ENCODE results near the gene ADCY5.

Gene ADCY5

DNA sequence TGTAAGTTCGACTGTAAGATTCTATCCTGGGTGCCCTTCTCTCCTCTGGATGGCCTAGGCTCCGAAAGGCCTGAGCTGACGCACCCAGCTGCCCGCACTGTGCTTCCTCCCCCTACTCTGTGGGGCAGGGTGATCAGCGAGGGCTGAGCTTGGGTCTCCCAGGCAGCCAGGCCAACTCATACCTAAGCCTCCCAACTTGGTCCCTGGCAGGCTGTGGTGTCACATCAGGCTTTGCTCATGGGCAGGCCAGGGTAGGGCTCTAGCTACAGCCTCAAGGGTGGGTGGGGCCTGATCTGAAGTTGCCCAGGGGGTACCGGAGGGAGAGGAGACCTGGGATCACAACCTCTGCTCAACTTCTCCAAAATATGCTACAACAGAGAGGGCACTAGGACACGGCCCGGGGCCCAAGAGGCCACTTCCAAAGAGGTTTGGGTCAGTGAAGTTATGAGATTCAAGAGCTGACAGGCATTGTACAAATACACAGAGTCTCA, 123.1 kb downstream of the ADCY5 start:
- no peak for DNase-seq (ENCODE audit: low read depth)

DNA sequence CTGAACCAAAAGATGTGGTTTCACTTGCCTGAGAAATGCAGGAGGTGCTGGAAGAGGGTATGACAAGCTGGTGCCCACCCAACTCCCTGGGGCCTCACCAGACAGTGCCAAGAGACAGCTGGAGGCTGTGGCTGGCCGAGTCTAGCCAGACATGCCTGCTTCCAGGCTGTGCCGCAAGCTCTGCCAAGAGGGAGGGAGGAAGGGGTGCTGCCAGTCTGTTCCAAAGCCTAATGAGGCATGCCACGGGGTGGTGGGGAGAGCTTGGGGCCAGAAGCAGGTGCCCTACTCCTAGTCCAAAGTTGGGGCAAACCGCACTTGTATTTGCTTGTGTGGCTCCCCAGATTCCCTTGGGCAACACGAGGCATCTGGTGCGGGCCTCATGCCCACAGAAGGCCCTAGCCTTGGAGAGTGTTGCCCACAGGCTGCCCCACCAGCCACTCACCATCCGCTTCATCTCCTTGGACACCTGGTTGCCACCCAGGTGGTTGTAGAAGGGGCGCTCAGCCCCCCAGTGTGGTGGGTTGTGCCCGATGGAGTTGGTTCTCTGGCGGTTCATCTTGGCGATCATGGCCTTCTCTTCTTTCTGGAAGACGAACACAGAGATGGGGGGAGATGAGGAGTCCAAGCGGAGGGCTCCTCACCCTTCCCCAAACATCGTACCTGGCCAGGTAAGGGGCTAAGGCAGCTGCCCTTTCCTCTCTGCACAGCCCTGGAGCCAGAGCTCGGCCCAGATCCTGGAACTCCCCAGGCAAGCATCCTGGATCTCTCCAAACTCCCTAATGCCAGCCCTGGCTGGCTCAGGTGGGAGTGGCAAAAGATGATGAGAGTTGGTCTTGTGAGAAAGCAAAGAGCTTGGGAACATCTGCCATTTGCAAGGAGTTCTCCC, 123.8 kb downstream of the ADCY5 start:
- no peak for DNase-seq (ENCODE audit: low read depth)

DNA sequence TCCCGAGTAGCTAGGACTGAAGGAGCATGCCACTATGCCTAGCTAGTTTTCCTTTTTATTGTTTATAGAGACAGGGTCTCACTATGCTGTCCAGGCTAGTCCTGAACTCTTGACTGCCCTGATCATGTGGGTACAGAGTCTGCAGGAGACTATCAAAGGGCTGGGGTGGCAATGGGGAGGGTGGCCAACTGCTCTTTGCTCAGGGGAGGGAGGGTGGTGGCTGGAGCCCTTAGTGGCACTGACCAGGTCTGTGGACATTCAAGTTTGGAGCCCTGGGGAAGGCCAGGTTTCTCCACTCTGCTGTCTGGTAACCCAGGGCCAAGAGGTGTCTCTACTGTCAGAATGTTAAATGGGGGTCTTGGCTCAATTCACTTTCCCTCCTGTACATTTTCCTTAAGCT, 125.1 kb downstream of the ADCY5 start:
- DNase-seq (ENCODE audit: low read depth) = no peak

DNA sequence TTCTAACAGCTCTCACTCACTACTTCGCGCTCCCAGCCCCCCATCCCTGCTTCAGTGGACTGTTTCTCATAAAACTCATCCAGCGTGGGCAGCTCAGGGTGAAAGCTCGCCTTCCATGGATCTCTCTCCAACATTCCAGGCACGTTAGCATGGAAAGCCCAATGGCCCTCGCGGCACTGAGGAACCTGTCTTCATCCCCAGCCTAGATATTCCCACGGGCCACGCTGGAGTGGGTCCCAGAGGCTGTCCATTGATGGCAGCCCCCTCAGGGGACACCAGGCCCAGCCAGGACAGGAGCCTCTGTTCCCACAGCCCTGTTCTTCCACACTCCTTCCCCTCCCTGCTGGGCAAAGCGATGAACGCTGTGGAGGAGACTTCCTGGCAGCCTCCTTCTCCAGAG, 126.0 kb downstream of the ADCY5 start:
- DNase-seq (ENCODE audit: low read depth) = no peak

DNA sequence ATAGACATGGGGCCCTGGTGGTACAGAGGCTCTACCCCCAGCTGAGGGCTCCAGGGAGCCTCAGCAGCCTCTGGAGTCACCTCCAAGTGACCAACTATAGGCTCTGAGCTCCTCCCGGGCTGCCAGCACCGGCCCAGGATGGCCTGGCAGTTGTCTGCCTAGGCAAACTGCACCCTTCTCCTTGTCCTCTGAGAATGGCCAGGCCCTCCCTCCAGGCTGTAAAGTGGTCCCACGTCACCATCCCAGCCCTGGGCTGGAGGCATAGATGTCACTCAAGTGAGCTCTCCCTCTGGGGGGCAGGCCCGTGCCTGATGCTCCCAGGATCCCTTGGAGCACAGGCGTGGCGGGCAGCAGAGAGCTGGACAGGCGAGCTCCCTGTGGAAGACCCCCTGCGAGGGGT, 127.1 kb downstream of the ADCY5 start:
- DNase-seq (ENCODE audit: low read depth) = no peak

DNA sequence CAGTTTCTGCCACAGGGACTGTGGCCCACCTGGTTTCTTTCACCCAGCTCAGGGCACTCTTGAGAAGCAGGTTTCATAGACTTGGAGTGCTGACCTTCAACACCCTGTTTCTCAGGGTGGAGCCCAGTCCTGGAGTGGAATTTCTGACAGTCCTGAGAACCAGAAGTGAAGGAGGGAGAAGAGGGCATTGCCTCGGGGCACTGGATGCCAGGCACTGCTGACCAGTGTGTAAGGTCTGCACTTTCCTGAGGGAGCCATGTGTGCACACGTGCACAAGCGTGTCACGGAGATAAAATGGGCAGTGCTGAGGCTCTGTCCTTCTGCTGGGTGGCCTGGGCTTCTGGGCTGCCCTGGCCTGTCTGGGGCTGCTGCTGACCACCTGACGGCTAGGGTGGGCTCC, 128.7 kb downstream of the ADCY5 start:
- no peak for DNase-seq (ENCODE audit: low read depth)

DNA sequence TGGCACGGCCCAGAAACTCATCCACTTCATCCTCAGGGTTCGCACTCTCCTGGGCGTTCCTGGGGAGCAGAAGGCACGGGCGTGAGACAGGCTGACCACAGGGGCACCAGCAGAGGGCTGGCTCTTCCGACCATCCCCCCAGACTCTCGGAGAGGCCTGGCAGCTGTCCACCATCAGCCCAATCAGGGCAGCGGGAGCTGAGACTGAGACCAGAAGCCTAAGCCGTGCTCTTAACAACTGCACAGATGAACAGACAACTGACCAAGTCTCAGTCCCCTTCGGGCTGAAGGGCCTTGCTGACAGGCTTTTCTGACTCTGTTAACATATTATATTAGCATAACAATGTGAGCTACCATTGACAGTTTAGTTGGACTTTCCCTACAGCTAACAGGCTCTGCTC, 129.1 kb downstream of the ADCY5 start:
- no peak for DNase-seq (ENCODE audit: low read depth)

DNA sequence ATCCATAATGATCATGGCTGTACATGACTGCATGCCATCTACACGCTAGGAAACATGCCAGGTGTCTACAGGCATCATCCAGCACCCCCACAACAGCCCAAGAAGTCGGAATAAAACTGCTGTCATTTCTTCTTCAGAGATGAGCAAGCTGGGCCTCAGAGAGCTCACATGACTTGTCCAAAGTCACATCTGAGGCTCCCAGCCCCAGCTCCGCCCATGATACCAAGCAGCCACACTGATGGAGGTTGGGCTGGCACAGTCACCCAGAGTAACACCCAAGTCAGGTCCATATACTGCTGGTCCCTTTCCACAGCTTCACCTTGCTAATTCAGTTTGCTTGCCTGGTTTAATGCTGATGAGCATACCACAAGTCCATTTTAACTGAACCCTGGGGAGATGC, 130.5 kb downstream of the ADCY5 start:
- DNase-seq (ENCODE audit: low read depth) = no peak

DNA sequence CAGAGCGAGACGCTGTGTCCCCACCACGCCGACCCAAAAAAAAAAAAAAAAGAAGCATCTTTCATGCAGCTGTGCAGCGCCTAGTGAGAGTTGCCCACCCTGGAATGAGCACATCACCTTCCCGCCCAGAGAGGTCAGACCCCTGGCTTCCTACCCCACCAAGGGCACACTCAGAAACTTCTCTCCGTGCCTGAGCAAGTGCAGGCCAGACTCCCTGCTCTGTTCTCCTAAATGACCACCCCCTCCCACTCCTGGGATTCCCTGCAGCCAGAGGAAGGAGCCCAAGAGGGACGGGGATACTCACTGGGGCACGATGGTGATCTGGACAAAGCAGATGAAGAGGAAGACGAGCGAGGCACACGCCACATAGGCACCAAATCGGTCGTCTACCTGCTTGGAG, 131.2 kb downstream of the ADCY5 start:
- DNase-seq (ENCODE audit: low read depth) = no peak

DNA sequence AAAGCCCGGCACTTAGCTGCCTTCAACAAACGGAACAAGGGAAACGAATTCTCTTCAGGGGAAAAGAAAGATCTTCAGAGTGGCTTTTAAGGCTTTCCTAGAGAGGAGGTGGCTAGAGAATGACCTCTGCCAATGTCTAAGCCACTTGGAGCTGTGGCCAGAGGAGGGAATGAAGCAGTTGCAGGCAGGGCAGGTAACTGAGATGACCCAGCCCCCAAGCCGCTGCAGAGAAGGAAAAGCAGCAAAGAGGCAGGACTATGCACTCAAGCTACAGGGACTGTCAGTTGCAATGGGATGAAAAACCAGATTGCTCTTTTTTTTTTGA, 133.7 kb downstream of the ADCY5 start:
- no peak for DNase-seq (ENCODE audit: low read depth)

DNA sequence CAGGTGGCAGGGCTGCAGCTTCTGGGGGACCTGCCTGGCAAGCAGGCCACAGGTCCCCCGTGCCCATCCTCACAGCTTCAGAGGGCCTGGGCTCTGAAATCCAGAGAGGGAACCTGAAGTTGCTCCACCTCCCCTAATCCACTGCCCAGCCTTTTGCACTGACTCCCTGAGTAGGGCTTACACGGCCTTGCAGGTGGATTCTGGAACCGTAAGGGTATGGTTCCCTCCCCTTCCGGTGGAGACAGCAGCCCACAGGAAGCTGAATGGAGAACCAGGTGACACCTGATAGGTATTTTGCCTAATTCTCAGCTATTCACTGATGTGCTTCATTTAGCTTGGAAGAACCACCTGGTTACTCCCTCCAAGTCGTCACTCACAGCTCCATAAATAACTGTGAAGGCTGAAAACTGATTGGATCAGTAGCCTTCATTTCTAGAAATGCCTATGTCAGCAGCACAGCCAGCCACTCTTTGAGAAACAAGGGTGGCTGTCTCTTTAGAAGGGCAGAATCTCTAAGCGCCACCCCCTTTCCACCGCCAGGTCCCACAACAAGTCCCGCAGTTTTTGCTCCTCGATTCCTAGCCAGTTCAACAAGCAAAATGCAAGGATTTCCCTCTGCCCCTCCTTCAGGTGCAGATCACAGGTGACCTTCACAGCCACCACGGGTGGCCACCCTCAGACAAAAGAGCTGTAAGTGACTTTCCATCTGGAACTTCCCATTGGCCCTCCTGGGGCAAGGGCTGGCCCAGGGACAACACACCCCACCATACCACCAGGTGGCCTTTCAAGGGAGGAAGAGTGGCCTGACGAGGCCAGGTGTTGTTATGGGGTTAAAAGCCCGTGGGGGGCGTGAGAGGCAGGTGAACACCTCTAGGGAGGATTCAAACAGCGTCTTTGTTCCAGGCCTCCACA, 134.3 kb downstream of the ADCY5 start:
- no peak for DNase-seq (ENCODE audit: low read depth)

DNA sequence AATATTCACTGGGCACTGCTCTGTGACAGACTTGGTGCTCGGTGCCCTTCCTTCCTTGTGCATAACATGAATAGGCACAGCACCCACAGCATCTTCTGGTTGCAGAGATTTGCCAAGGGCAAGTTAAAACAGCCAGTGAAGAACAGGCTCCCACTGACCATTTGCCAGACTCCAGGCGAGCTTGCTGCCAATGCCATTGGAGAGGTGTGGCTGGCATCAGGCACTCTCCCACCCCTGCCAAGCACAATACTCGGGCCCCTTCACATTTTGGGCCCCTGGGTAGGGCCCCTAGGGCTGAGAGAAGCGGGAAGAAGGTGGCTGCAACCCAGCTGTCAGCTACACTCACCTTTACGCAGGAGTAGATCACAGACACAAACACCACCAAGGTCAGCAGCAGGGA, 135.0 kb downstream of the ADCY5 start:
- no peak for DNase-seq (ENCODE audit: low read depth)

DNA sequence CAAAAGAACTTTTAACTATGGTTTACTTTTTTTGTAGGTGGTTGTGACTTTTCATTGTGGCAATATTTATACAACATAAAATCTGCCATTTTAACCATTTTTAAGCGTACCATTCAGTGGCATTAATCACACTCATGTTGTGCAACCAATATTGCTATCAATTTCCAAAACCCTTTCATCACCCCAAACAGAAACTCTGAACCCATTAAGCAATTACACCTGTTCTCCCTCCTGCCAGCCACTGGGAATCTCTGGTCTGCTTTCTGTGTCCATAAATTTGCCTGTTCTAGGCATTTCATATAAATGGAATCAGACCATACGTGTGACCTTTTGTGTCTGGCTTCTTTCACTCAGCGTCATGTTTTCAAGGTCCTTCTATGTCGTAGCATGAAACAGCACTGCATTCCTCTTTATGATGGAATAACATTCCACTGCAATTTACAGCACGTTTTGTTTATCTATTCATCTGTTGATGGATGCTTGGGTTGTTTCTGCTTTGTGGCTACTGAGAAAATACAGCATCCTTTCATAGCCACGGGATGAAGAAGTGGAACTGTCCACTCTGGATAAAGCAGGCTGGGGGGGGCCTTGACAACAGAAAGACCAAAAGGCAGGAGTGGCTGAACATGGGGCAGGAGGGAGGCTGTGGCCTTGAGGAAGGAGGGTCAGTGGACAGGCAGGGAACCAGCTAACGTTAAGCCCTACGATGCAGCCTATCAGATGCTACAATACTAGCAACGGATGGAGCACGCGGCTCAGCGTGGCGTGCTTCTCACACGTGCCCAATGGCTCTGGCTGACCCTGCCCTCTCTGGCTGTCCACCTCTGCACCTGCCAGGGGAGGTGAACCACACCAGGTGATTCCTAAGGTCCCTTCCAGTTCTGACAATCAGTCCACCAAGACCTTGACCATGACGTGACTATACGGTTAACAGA, 136.3 kb downstream of the ADCY5 start:
- no peak for DNase-seq (ENCODE audit: low read depth)

DNA sequence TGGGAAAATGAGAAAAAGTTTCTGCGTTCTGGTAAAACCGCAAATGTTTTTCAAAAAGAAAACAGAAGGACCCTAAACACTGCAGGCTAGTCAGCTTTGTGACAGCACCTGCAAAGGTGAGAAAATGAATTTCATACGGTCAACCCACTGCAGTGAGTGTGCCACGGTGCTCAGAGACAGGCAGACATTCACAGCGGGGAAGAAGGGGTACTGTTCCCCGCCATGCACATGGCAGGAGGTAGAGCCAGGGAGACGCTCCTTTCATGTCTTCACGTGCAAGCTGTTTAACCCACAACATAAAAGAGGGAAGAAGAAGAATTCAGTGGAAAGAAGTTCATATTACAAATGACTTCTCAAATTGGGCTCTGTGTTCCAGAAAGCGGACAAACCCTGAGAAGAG, 137.7 kb downstream of the ADCY5 start:
- no peak for DNase-seq (ENCODE audit: low read depth)

DNA sequence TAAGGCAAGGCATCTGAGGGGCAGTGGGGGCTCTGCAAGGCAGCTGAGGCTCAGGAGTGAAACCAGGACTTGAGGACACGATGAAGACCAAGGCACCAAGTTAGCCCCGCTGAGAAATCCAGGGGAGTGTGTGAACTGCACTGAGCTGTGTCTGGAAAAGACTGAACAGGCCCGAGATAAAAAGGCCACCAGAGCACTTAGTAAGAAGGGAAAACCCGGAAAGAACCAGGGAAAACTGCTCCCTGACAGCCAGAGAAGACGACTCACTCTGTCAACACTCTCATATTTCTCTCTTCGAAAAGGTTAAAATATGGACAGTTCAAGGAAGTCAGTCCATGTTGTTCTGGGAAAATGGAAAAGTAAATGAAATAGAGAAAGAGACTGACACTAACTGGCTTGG, 138.1 kb downstream of the ADCY5 start:
- no peak for DNase-seq (ENCODE audit: low read depth)

DNA sequence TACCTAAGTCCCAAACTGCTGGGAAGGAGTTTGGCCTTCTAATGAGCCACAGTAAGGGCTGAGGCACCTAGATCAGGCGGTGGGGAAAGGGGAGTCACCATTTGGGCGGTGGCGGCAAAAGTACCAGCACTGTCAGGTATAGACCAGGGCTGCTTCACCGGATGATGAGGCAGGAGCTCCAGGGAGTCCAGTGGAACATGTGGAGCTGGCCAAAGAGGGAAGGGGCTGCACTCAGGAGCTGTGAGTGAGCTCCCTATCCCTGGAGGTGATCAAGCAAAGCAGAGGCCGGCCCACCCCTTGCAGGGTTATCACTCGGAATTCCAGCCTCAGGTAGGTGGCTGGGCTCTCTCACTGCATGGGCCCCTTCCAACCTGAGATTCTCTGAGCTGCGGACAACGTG, 138.7 kb downstream of the ADCY5 start:
- no peak for DNase-seq (ENCODE audit: low read depth)

DNA sequence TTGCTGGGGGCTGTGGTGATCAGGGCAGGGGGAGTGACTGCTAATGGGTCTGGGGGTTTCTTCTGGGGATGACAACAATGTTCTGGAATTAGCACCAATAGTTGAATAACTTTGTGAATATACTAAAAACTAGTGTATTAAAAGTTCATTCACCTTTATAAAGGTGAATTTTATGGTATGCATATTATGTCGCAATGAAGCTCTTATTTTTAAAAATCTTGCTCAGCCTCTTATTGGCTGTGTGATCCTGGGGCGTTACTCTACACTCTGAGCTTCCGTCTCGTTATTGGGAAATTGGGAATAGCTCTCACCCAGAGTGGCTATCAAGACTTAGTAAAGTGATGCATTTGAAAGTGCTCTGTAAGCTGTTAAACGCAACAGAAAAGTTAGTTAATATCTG, 141.8 kb downstream of the ADCY5 start:
- DNase-seq (ENCODE audit: low read depth) = no peak

DNA sequence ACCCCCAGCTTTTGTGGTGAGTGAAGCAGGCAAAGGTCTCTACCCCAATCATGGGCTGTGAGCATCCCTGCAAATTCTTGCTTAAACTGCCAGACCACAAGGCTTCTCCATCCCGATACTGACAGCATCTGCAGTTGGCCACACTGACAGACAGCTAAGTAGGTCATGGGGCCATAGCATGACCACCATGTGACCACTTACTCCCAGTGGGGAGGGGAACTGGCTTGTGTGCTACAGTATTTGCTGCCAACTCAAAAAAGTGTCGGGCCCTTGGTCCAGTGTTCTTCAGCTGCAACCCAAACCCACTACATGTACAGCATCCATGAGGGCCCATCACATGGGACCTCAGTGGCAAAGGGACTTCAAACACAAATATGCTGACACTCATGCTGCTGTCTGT, 143.7 kb downstream of the ADCY5 start:
- DNase-seq (ENCODE audit: low read depth) = no peak

DNA sequence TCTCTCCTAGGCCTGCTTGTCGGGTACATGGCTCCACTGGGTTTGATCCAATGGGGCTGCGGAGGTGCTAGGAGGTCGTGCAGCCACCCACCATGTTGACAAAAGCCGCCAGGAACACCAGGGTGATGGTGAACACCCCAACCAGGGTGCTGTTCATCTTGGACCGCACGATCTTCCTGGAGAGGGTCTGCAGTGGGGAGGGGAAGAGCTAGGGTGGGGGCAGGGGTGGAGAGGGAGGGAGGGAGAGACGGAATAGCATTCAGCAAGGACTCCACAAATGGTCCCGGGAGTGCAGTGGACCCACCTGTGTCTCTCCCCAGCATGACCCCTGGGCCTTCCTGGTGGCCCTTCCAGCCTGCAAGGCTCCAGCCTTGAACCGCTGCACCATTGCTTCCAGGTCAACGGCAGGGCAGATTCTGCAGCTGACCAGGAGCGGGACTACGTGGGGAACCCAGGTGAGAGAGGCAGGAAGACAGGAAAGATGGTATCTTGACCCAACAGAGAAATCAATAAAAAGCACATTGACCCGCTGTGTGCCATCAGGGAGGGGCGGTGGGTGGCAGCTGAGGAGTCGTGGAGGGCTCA, 144.8 kb downstream of the ADCY5 start:
- no peak for DNase-seq (ENCODE audit: low read depth)

DNA sequence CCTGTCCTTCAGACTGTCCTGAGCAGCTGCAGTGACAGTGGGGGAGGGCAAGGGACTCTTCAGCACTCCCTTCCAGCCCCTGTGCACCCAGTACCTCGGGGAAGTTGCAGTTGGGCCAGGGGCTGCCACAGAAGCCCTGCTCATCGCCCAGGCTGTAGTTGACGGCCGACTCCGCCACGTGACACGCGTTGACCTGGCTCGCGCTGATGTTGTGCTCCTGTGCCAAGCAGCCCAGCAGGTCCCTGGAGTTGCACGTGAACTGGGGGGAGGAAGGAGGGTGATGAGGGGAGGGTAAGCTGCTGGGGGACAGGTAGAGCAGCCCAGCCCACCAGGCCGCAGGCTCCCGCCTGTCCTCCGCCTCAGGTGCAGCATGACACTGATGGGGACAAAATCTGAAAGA, 145.9 kb downstream of the ADCY5 start:
- no peak for DNase-seq (ENCODE audit: low read depth)

DNA sequence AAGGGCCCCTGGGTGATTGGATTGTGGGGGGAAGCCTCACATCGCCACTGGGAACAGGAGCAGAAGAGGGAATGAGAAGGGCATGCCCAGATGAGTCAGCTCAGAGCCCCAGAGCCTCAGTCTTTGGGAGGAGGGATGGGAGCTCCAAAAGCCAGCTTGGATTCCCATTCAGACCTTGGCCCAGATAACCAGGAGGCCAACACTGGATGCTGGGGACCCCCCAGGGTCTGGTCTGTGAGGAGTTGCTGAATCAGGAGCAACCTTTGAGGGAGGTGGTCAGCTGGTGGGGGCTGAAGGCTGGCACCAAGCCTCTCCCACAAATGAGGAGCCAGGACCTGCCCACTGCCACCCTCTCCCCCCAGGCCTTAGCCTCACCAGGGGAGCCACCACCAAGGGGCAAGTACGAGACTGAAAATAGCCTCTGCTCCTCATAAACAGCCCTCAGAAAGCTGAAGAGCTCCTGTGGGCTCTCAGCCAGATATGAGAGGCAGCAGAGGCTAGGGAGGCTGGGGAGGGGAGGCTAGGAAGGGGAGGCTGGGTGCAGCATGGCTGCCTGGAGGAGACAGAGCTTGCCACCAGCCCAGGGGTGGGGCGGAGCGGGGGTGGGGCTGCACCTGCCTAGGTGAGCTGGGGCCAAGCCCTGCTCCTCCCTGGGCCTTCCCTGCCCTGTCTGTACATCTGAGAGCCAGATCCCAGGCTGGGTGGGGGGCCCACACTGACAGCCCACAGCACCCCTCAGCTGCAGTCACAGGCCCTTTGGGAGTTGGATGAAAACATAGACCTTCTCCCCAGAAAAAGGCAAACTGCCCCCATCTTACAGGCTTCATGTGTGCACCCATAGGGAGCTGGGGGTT, 147.3 kb downstream of the ADCY5 start:
- DNase-seq (ENCODE audit: low read depth) = no peak
